ENCODE results near the gene GABRD. TPM values are rescaled to one million over a fixed set of nuclear protein-coding genes. Genes with fewer than 3 reads are reported as not detected.
A peak's percentile ranks its signal among the peaks of the same experiment; 100 is the strongest.

The GABRD gene
- total RNA-seq, 1 donor from 2014 or later = 0.72 TPM

DNA sequence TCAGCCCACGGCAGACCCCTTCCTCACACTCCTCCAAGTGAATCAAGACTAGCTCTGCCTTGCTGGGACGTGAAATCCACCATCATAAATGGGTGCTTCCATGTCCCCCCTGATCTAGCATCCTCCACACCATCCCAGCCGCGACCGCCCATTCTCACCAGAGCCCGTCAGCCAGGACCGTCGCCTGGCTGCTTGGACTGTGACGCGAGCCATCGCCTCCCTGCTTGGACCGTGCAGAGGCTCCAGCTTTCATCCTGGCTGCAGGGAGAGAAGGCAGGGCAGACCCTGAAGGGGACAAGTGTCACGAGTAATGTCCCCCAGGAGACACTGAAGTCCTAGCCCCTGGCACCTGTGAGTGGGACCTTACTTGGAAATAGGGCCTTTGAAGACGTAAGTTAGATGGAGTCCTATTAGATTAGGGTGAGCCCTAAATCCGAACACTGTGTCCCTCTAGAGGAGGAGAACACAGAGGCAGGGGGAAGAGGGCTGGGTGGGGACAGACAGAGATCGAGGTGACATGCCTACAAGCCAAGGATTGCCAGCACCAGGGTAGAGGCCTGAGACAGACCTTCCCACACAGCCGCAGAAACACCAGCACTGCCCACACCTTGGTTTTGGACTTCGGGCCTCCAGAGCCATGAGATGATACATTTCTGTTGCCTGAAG is 18.3 kb downstream of the GABRD start:
- no peak for DNase-seq (ENCODE audit: low spot score)

GRCh38 chr1:2038229-2038628 is 19.1 kb downstream of the GABRD start:
- DNase-seq (ENCODE audit: low spot score) = no peak

DNA sequence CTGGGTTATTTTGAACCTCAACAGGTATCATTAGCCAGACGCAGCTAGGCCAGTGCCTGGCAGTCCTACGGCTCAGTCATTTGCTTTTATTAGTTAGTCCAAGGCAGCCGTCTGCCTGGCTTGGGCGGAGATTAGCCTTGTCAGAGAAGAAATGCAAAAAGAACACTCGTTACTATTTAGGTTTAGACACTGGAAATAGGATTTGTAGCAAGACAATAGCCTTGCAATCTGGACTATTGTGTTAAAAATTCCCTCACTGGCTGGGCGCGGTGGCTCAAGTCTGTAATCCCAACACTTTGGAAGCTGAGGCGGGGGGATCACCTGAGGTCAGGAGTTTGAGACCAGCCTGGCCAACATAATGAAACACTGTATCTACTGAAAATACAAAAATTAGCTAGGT is 20.1 kb downstream of the GABRD start:
- no peak for DNase-seq (ENCODE audit: low spot score)

- no peak for DNase-seq (ENCODE audit: low spot score)
These were observed 22.2 kb downstream of the GABRD start for GRCh38 chr1:2041305-2041704.

DNA sequence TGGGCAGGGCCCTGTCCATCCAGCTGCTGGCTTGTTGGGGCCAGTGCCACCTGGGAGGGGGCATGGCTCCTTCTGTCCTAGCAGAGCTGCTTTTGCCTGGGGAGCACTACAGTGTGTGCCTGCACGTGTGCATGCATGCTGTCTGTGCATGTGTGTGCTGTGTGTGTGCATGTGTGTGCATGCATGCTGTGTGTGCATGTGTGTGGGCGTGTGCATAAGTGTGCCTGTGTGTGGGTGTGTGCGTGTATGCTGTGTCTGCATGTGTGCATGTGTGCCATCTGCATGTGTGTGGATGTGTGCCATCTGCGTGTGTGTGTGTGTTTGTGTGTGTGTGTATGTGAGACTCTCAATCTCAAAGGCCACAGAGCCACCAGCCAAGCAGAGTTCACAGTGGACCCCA is 22.7 kb downstream of the GABRD start:
- no peak for DNase-seq (ENCODE audit: low spot score)

DNA sequence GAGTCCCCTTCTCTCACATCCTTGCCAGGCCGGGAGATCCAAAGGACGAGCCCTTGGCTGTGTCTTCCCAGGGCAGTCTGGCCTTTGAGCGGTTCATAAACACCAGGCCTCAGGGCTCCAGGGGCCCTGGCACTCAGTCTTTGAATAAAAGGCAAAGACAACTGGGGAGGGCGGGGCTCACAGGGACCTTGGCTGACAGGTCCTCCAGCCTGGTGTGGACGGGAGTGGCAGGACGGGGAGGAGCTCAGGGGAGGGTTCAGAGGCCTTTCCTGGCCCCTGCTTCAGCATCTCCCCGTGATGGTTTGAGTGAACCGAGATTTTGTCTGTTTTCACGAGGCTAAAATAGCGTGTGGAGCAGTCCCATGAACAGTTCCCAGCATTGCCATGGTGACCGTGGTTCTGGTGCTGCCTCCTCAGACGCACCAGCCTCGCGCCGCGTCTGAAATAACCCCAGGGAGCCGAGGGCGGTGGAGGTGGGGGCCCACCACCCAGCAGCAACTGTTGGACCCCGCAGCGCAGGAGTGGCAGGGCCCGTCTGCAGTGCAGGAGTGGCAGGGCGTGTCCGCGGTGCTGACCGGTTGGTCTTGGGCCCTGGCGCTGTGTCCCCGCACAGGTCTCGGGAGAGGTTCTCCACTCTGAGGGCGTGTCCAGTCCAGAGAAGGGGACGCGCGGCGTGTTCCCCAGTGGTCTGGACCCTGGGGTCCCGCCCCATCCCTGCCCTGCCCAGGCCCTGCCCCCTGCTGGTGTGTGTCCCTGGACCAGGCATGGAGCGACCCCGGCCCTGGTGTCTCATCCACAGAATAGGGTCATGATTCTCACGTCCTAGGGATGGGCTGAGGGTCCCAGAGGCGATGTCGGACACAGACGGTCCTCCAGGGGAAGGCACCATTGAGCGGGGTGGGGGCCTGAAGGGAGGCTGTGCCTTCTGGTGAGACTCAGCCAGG is 24.0 kb downstream of the GABRD start:
- DNase-seq (ENCODE audit: low spot score) = no peak

- no peak for DNase-seq (ENCODE audit: low spot score)
These were observed 24.7 kb downstream of the GABRD start for GRCh38 chr1:2043886-2044285.

DNA sequence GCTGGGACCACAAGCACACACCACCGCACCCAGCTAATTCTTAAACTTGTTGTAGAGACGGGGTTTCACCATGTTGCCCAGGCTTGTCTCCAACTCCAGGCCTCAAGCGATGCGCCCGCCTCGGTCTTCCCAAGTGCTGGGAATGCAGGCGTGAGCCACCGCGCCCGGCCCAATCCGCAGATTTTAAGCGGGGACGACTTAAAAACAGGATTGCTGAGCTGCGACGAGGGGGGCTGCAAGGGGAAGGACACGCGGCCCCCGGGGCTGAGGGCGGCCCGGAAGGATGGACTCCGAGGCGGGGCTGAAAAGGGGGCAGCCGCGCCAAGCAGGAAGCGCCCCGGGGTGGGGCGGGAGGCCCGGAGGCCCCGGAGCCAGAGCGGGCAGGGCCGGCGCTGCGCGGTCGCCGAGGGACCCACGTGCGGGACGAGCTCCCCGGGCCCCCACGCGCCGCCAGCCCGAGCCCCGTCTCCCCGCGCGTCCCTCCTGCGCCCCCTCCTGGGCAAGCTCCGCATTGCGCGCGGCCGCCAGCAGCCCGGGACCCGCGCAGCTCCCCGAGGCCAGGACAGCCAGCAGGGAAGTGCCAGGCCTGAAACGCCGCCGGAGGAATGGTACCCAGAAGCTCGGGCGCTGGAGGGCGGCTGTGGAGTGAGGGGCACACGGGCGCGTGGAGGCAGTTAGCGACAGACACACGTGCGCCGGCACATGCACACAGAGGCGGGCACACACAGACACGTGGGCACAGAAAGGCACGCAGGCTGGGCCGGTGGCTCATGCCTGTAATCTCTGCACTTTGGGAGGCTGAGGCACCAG is 25.6 kb downstream of the GABRD start:
- peak; percentile 66 for DNase-seq (ENCODE audit: low spot score)

DNA sequence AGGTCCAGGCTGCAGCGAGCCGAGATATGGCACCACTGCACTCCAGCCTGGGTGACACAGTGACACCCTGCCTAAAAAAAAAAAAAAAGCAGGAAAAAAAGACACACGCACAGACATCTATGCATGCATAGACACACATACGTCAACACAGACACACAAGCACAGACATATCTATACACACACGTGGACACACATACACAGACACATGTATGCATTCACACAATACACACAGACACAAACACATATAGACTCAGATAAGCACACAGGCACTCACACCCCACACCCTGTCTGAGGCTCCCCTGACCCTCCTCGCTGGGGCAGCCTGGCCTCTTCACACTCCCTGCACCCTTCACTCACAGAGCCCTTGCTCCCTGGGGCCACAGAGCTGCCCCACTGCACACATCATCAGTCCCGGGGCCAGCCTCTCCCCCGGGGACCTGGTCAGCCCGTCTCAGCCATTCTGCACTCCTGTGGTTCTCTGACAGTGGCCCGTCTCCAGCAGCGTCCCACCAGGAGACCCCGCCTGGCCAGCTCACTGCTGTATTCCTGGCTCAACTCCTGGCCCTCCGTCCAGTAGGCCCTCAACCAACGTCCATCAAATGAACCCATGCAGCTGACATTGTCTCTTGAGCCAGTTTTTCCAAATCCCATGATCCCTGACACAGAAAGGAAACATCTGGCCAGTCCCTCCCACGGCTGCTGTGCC is 26.5 kb downstream of the GABRD start:
- DNase-seq (ENCODE audit: low spot score) = peak; percentile 69

DNA sequence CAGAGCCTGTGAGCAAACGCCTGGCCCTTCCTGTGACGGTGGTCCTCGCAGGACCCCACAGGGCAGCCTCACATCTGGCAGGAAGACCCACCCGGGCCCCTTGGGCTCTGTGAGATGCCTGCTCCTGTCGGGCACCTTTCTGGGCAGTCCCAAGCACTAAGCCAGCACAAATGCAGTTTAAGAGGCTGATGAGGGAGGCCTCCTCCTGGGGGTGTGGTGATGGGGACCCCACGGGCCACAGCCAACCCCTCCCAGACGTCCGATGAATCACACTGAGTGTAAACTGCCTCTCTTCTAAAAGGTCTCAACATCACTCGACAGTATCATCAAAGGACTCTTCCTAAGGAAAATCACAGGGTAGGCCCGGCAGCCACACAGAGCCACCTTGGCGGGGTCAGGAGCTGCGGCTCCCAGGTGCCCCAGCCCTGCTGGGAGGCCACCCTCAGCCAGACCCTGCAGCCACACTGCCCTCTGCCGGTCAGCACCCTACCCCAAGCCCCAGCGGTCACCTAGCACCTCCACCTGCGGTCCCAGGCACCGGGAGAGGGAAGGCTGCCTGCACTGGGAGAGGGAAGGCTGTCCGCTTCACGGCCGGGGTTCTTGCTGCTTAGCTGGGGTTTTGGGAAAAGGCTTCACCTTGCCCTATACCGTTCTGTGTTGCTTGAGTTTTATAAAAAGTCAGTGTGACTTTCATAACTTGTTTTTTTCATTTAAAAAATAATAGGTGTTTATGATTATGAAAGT is 27.2 kb downstream of the GABRD start:
- DNase-seq (ENCODE audit: low spot score) = peak; percentile 21

DNA sequence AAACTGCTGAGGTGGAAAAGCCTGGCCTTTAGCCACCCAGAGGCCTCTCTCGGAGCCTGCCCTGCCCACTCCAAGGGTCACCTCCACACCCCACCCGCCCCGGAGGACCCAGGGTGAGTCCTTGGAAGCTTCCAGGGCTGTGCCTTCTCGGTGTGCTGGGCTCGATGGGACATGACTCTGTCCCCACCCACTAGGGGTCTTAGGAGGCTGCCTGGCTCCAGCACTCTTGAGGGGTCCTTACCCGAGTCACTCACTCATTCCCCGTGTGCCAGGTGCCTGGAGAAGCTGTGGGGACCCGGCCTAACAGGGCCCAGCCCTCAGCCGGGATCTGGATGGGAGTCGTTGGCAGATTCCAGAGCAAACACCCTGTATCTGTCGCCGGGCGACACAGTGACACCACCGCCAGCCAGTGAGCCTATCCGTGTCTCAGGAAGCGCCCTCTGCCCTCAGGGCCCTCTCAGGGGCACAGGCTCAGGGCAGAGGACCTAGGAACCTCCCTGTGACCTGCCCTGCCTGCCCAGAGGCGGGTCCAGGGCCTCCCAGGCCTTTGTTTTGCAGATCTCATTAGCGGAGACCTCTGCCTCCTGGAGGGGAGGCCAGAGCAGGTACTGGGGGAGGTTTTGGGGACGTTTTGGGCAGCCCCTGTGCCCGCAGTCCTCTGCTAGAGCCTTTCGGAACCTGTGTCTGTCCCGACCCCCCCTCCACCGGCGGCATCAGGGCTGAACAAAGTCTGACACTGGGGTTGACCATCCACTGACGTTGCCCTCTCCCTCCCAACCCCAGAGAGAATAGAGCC is 28.0 kb downstream of the GABRD start:
- no peak for DNase-seq (ENCODE audit: low spot score)

GRCh38 chr1:2047749-2048729 is 28.9 kb downstream of the GABRD start:
- DNase-seq (ENCODE audit: low spot score) = no peak

- DNase-seq (ENCODE audit: low spot score) = no peak
These were observed 30.1 kb downstream of the GABRD start for GRCh38 chr1:2049225-2049717.

DNA sequence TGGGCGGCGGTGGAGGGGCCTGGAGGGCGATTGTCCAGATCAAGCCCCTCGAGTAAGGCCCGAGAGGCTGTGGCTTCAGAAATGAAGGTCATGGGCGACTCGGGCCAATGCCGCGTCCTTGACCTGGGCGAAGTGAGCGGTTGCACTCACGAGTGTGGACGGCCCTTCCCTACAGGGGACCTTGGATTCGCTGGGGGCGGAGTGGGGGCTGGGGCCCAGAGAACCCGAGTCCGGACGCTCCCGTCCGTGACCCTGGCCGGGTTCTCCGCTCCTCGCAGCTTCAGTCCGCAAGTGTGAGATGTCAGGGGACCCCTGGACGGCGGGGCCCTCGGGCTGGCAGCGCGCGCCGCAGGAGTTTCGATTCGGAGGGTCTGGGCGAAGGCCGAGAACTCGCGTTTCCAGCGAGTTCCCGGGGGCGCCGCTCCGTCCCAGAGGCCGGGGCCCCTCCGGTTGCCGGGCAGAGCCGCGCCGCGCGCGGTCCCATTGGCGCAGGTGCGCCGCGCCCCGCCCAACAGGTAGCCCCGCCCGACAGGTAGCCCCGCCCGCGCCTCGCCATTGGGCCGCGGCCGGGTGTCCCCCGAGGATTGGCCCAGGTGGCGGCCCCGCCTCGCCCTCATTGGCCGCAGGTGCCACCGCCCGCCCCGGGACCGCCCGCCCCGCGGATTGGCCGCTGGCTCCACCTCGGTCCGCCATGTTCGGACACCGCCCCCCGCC is 30.7 kb downstream of the GABRD start, which contains the start of gene PRKCZ:
Gene PRKCZ (plus strand): TSS at position 694 of the 714 bp plus-strand sequence. CDS start 220 bp downstream, outside the sequence.
- peak; percentile 62 for DNase-seq (ENCODE audit: low spot score)

GRCh38 chr1:2050461-2050792 is 31.3 kb downstream of the GABRD start:
- DNase-seq (ENCODE audit: low spot score) = no peak

DNA sequence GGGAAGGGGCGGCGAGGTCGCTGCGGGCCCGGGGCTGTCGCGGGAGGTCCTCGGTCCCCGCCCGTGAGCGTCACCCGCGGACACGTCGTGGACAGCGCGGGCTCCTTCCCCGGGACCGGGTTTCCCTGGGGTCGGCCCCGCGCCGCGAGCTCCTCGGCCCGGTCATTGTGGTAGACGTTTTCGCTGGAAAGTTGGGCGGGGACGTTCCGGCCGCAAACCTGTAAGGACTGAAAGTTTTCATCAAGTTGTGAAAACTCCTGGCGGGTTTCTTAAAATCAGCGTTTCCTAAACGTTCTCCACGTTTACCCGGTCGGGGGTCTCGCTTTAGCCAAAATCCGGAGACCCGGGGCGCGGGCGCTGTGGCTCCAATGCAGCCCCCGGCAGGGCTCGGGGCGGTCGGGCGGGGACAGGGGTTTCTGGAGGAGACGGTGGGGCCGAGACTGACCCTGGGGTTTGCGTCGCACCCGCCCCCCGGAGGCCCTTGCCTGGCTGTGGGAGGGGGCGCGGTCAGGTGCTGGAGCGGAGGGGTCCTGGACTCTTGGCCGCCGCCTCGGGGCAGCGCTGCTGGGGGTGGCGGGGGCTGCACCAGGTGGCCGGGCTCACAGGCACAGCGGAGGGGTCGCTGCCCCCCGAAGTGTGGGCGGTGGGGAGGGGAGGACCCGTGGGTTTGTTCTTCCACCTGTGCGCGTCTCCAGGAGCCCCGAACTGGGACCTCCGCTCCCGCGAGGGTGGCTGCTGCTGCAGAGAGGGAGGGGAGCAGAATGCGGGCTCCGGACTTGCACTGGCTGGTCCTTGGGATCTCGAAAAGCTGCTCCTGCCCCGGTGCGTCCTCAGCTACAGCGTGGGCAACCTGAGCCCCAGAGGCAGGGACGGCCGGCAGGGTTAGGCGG is 31.9 kb downstream of the GABRD start:
- DNase-seq (ENCODE audit: low spot score) = no peak
